Stimulated activated CD4-positive, alpha-beta T cell treated with anti-CD3 and anti-CD28 coated beads, Interleukin-12 subunit alpha, Interleukin-12 subunit beta, amount 100 ng/mL, for 4 hours (primary cell): ENCODE data around the gene CATSPERD.
"Not testable (repeated sequence)": the region's sequence is repeated elsewhere in the genome, so short reads cannot be mapped to it uniquely, and the experiment has no call there.

Experiments
- DNase-seq: peaks from one replicate; pipeline ENCODE4 v3.0.0-alpha.2; 2020

Gene CATSPERD

DNA sequence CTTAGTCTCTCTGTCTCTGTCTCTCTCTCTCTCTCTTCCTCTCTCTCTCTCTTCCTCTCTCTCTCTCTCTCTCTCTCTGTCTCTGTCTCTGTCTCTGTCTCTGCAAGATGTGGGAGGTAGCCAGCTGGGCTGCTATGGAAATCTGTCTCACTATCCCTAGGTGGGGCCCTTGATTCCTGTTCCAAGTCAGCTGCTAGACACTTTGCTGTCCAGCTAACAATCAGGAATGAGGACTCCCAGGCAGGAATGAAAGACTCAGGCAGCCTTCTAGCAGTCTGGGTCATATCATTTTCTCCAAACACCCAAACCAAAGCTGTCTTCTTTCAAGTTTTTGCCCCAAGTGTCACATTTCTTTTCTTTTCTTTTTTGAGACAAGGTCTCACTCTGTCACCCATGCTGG is 23.2 kb downstream of the CATSPERD start:
- no peak for DNase-seq

DNA sequence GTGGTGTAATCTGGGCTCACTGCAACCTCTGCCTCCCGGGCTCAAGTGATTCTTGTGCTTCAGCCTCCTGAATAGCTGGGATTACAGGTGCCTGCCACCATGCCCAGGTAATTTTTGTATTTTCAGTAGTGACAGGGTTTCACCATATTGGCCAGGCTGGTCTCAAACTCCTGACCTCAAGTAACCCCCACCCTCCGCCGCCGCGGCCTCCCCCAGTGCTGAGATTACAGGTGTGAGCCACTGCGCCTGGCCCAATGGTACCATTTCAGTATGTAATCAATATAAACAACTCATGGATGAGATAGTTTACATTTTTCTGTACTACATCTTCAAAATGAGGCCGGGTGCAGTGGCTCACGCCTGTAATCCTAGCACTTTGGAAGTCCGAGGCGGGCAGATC is 24.6 kb downstream of the CATSPERD start:
- DNase-seq, result not testable (repeated sequence)

DNA sequence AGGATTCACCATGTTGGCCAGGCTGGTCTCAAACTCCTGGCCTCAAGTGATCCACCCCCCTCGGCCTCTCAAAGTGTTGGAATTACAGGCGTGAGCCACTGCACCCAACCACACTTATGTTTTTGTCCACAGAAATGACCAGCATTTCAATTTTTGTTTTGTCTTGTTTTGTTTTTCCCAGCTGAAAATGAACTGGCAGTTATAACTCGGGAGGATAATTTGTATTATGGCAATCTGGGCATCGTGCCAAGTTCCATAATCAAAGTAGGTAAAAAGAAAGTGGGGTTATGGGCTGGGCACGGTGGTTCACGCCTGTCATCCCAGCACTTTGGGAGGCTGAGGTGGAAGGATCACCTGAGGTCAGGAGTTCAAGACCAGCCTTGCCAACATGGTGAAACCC is 28.5 kb downstream of the CATSPERD start:
- not testable (repeated sequence) for DNase-seq

DNA sequence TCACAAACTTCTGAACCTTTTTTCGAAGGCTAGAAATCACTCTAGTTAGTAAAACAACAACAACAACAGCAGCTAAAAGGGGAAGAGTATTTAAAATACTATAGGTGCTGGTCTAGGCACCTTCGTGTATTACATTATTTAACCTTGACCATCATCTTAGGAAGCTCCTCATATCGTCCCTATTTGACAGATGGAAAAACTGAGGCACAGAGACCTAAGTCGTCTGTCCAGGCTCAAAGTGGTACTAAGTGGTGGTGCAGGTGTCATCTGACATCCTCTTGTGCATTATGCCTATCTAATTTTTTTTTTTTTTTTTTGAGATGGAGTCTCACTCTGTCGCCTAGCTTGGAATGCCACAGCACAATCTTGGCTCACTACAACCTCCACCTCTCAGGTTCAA is 29.1 kb downstream of the CATSPERD start:
- no peak for DNase-seq

DNA sequence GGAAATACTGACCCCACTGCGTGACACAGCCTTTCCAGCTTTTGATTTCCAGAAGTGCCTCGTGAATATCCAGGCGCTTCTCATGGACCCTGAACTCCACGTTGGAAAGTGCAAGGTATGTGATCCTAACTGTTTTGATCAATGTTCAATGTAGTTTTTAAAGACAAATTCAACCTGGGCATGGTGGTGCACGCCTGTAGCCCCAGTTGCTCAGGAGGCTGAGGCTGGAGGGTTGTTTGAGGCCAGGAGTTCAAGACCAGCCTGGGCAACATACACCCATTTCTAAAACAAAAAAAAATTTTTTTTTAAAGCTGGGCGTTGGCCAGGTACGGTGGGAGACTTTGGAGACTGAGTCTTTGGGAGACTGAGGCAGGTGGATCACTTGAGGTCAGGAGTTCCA is 31.3 kb downstream of the CATSPERD start:
- DNase-seq, result no peak

DNA sequence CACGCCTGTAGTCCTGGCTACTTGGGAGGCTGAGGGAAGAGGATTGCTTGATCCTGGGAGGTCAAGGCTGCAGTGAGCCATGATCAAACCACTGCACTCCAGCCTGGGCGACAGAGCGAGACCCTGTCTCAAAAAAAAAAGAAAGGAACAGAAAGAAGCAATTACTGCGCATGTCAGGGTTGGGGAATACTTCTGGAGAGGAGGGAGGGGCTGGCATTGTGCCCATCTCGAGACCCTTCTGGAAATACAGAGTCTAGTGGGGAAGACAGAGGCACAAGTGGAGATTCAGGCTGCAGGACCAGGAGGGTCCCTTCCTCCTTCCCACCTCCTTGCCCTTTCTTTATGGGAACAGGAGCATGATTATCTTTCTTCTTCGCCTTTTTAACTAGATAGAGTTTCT is 33.3 kb downstream of the CATSPERD start:
- no peak for DNase-seq

DNA sequence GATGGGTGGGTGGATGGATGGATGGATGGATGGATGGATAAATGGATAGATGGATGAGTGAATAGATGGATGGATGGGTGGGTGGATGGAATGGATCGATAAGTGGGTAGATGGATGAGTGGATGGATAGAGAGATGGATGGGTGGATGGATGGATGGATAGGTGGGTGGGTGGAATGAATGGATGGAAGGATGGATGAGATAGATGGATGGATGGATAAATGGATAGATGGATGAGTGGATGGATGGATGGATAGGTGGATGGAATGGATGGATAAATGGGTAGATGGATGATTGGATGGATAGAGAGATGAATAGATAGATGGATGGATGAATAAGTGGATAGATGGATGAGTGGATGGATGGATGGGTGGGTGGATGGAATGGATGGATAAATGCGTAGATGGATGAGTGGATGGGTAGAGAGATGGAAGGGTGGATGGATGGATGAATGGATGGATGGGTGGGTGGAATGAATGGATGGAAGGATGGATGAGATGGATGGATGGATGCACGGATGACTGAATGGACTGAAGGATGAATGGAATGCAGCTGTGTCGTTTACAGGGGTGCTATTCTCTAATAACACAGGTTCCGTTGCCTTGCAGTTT is 42.3 kb downstream of the CATSPERD start:
- no peak for DNase-seq

DNA sequence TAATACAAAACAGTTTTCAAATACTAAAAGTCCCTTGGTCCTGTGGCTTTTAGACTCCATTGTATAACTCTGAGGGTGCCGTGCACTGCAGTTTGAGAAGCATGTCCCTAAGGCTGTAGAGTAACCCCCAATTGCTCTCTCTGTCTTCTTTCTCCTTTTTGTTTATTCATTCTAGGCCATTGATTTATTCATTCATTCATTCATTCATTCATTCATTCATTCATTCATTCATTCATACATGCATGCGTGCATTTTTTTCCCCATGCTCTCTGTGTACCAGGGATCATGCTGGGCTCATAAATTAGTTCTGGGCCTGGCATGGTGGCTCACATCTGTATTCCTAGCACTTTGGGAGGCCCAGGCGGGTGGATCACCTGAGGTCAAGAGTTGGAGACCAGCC is 44.8 kb downstream of the CATSPERD start:
- DNase-seq, result no peak

DNA sequence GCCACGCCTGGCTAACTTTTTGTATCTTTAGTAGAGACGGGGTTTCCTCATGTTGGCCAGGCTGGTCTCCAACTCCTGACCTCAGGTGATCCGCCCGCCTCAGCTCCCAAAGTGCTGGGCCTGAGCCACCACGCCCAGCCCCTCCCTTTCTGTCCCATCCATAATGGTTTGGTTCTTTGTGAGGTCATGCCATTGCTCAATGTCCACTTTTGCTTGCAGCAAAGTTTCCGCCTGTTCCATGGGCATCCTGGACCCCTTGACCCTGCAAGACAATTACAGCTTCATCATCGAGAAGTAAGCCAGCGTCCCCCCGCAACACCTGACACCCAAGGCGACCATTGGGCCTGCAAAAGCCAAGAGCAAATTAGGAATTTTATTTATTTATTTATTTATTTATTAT is 47.5 kb downstream of the CATSPERD start:
- DNase-seq, result no peak

DNA sequence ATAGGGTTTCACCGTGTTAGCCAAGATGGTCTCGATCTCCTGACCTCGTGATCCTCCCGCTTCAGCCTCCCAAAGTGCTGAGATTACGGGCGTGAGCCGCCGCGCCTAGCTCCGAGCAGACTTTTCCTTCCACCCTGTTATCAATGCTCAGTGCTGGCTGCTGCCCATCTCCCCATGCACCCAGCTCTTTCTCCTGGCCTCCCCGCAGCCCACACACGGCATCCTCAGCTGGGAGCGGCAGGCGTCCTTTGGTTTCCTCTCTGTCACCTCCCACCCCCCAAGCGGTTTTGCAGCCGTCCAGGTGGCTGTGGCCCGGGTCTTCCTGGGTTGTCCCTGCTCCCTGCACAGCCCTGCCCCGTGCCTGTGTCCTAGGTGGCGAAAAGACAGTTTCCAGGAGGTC is 52.0 kb downstream of the CATSPERD start:
- no peak for DNase-seq

DNA sequence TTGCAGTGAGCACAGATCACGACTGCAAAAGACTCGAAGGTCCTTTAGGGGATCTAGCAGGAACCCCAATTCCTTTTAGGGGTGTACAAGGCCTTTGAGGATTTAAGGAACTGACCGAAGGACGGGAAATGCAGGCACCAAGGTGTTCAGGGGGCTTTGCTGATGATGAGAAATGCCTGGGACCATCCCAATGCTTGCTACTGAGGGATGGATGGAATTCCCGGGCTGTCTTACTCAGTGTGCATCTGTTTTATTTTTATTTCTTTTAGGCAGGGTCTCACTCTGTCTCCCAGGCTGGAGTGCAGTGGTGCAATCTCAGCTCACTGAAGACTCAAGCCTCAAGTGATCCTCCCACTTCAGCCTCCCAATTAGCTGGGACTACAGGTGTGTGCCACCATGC is 52.8 kb downstream of the CATSPERD start:
- DNase-seq, result no peak

DNA sequence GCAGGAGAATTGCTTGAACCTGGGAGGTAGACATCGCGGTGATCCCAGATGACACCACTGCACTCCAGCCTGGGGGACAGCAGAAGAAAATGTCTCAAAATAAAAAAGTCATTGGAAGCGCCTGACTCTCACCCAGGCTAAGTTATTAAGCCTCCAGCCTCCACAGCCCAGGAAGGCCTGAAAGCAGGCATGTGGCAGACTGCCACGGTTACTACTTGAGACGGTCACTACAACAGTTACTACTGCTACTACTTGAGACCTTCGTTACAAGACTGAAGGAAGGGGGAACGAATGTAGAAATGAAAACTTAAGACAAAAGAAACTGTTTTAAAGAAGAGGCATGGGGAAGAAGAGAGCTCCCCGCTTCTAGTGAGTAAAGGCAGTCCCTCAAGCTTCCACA is 54.5 kb downstream of the CATSPERD start:
- DNase-seq, result no peak

DNA sequence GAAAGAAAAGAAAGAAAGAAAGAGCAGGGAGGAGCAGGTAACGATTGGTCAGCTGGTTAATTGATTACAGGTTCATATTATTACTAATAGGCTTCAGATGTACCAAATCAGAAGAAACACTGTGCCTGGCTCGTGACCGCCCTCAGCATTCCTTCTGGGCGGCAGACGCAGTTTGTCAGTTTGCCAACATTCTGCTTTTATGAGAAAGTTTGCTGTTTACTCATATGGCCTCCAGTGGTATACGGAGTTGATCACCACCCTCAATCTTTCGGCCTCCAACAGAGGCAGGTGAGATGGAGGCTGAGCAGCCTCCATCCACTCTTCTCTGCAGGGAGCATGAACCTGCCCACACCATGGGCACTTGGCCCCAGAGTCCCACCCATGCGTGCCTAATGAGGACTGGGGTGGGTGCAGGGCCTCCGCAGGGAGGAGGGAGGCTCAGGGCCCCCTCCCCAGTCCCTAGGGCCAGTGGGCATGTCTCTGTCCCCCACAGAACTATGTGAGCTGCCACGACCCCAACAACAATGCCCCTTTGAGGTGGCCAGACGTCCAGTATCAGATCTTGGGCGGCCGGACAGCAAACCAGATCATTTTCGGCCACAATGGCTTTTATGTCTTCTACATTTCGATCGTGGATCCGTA is 55.4 kb downstream of the CATSPERD start:
- DNase-seq, result no peak

DNA sequence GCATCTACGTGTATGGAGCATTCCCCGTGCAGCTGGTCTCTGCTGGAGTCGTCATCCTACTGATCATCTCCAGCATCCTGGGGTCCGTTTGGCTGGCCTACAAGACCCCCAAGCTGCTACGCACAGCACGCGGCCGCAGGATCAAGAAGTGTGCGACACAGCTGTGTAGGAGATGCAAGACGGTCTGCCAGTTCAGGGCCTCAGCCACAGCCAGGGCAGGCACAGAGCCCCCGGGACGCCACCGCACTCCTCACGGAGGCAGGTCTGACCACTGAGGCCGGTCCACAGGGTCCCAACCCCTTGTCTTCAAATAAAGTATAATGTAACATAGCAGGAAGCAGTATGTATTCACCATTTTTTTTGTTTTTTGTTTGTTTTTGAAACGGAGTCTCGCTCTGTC is 58.0 kb downstream of the CATSPERD start:
- no peak for DNase-seq

DNA sequence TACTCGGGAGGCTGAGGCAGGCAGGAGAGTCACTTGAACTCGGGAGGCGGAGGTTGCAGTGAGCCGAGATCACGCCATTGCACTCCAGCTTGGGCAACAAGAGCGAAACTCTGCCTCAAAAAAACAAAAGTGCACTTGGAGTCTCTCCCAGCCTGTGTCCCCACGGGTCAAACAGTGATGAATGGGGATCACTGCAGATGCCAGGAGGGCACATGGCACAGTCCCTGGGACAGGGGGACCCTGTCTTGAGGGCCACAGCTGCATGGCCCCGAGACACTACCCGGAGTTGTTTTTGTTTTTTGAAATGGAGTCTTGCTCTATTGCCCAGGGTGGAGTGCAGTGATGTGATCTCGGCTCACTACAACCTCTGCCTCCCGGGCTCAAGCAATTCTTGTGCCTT is 60.5 kb downstream of the CATSPERD start:
- DNase-seq, result not testable (repeated sequence)

DNA sequence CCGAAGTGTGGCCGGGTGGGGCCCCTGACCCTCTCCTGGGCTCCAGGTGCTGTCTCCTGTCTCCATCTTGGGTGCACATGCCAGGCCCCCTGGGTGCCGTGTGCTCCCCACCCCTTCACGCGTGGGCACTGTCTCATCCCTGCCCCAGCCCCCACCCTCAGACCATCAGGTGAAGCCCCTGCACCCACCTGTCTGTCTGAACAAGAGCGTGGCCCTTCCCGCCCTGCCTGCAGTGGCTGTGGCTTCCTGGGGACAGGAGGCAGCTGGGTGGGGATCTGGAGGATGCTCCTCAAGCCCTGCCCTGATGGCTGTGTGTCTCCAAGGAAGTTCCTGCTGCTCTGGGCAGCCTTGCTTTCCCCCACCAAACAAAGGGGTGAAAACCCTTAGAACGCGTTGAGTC is 61.9 kb downstream of the CATSPERD start:
- DNase-seq, result no peak

DNA sequence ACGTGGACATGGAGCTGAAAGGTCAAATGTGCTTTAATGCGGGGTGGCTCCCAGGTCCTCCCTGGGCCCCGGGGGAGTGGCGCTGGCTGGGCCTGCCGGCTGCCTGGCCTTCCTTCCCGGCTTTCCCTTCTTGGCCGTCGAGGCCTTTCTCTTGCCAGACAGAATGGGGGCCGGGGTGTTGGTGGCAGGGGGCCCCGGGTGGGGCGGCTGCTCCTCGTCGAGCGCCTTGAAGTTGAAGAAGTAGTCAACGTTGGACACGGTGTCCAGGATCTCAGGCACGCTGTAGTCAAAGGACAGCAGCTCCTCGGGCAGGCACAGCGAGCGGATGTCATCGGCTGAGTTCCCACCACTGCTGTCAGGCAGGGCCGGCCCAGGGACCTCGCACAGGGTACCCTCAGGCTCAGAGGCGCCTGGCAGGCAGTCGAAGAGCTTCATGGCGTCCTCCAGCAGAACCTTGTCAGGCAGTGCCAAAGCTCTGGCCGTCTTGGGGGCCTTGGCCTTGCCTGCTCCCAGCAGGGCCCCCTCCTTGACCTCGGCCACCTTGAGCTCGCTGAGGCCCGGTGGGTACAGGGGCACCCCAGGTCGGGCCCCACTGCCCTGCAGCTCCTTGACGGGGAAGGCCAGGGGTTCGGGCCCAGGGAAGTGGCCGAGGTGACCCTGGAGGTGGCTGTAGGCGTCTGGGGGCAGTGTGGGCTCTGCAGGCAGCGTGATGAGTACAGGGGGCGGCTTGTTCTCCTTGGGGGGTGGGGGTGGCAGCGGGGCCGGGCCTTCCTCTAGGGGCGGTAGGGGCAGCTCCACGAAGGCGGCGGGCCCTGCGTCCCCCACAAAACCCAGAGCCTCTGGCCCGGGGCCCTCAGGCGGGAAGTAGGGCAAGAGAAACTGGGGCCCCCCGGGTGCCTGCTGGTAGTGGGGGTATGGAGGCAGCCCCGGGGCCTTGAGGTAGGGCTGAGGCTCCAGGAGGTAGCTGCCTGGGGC is 62.8 kb downstream of the CATSPERD start:
- DNase-seq, result no peak

DNA sequence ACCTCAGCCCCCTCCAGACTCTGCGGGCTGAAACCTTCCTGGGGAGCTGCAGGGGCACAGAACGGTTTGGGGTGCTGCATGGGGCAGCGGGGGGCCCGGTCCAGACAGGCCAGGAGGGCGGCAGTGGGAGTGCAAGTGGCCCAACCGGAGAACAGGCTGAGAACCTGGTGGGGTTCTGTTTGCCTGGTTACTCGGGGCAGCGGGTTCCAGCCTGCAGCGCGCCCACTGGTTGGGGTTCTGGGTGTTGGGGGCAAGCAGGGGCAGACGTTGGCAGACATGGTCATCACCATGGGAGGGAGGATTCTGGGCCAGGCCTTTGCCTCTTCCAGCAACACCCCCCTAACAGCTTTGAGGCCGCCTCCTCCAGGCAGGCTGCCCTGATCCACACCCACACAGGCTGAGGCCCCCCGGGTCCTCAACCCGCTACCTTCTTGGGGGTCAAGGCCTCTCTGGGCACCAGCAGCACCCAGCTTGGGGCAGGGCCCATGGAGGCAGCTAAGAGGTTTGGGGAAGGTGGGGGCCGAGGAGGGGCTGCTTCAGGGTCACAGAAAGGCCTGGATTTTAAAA is 64.2 kb downstream of the CATSPERD start, which contains the start of gene PRR22:
TSS of gene PRR22 (minus strand) at position 166 of the 567 bp plus-strand sequence. CDS start at position 80, 86 bp downstream.
- no peak for DNase-seq

DNA sequence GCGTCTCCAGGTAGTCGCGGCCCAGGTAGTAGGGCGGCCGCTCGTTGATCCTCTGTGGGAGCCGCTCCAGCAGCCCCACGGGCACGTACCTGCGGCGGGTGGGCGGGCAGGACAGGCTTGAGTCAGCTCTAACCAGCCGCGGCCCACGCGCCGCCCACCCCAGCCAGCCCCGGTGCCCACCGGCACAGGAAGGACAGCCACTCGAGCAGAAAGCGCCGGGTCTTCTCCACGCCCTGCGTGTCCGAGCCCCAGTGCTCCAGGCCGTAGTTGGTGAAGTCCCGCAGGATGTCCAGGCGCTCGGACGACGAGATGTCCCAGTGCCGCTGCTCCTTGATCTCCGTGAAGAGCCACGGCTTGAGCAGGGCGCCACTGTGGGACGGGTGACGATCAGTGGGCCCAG is 65.0 kb downstream of the CATSPERD start:
- no peak for DNase-seq

DNA sequence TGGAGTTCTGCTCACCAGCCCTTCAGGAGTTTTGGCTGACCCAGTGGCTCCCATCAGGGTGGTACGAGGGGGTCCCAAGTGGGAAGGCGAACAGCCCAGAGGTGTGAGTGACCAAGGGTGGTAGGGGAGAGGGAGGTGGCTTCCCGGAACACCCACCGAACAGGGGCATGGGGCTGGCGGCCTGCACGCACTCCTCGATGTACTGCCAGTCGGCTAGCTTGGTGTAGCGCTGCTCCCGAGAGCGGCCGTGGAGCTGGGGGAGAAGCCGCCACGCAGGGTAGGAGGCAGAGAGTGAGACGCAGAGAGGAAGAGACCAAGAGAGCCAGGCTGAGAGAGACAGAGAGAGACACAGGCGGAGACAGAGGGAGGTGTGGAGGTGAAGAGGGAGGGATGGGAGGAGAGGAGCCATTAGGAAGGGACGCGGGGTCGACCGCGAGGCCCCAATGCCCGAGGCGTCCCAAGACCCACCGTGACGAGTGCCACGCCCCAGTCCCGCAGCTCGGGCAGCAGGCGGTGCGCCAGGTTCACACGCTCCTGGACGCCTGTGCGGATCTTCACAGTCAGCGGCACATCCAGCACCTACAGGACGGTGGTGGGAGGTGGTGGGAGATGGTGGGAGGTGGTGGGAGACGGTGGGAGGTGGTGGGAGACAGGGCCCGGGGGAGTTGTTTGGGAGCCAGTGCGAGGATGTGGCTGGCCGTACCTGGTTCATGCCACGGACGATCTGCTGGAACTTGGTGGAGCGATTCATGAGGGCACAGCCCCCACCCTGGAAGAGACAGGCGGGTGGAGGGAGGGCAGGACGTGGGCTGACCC is 66.4 kb downstream of the CATSPERD start:
- no peak for DNase-seq

DNA sequence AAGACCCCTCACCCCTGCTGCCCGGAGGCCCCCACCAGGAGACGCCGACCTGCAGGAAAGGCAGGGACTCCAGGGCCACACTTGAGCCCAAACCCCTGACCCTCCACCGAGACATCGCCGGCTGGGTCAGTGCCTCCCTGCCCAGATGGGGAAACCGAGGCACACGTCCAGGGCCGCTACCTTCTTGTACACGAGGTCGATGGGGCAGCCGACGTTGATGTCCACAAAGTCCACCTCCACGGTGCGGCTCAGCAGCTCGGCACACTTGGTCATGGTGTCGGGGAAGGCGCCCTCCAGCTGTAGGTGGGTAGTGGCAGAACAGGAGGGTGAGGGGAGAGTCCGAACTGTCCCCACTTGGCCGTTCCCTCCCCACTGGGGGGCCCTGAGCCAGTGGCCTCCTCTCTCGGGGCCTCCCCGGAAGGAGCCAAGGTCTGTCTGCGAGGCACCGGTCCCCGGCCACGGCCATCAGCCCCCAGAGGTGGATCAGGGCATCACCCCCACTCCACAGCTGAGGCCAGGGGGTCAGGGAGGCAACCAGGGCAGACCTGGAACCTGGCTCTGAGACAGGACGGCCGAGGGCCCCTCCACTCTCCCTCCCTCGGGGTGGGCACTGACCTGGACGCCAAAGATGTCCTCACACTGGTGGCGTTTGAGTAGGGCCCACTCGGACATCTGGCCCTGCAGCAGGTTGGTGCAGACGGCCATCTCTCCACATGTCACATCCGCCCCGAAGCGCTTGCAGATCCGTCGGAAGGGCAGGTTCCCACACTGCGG is 67.2 kb downstream of the CATSPERD start:
- DNase-seq, result no peak

DNA sequence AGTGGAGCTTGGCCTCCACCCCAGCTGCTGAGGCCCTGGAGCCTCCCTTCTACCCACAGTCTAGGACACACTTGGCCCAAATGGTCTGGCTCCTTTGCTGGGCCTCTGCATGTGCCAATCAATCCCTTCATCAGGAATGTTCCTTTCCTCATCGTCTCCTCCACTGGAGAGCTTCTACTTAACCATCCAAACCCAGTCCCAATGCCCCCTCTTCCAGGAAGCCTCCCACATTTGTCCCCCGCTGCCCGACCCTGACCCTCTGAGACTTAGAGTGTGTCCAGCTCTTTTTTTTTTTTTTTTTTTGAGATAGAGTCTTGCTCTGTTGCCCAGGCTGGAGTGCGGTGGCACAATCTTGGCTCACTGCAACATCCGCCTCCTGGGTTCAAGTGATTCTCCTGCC is 68.0 kb downstream of the CATSPERD start:
- DNase-seq, result no peak
